ENCODE measurements around the gene STMN3. TPM values are rescaled to one million over a fixed set of nuclear protein-coding genes. Genes with fewer than 3 reads are reported as not detected.

STMN3 gene
- total RNA-seq, 2 donors from 2014 or later: 21.2 to 24.5 TPM

DNA sequence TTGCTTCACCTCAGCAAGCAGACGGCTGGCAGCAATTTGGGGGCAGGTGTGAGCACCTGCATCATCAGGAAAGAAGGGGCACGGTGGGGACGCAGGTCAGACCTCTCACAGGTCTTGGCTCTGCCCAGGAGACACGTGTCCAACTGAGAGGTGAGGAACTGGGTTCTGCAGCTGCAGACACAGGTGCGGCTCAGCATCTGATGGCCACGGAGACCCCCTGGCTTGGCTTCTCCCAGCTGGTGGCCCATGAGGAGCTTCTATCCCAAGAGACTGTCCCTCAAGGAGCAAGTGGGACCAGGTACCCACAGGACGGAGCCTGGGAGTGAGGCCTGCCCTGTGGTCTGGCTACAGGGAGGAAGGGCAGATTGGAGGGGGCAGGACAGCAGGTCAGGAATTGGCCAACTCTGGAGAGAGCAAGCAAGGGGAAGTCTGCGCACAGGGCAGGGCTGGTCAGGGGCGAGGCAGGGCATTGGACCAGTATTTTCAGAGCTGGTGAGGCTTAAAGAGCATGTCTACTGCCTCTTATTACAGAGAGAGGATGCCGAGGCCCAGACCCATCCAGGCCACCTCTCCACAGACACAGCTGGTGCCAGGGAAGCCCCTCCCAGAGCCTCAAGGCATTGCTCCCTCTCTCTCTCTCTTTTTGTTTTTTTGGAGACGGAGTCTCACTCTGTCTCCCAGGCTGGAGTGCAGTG lies 4.2 kb downstream of the STMN3 start:
- H3K27ac ChIP-seq: no peak overlapping the region
- TF ChIP-seq POLR2AphosphoS5 (IDR thresholded peaks at IDR 0.05): no peak
- no peak for TF ChIP-seq CTCF (IDR thresholded peaks at IDR 0.05)
- TF ChIP-seq POLR2A (IDR thresholded peaks at IDR 0.05): no peak
- no peak for DNase-seq (ENCODE audit: low spot score)
- no peak overlapping the region for H3K4me3 ChIP-seq
- H3K36me3 ChIP-seq: no peaks in the 10 kb centered on the region
- peaks cover 3% of the 10 kb centered on the region for H3K4me1 ChIP-seq (replicated peaks)
- intact Hi-C loops (cut with DNase I): loop anchor here (10.0 kb wide), 1 partner anchor 326 kb away; the partner anchor contains the start of gene SAMD10
- WGBS: 79% methylated on average over 11 of the region's 11 CpGs
- H3K9me3 ChIP-seq: no peaks in the 10 kb centered on the region
- no peaks in the 10 kb centered on the region for H3K27me3 ChIP-seq (replicated peaks; ENCODE audit: insufficient read depth)

DNA sequence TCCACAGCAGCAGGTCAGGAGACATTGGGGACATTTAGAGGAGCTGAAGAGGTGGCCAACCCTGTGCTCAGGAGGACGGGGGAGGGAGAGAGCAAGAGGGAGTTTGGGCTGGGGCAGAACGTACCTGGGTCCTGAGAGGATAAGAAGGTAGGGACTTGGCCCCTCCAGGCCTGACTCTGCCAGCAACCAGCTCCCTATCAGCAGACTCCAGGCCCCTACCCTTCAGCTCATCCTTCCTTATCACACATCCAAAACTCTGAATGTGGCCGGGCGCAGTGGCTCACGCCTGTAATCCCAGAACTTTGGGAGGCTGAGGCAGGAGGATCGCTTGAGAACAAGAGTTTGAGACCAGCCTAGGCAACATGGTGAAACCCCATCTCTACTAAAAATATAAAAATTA lies 5.0 kb downstream of the STMN3 start:
- no peaks in the 10 kb centered on the region for H3K27me3 ChIP-seq (replicated peaks; ENCODE audit: insufficient read depth)
- no peak overlapping the region for H3K27ac ChIP-seq
- no peaks in the 10 kb centered on the region for H3K36me3 ChIP-seq
- H3K4me1 ChIP-seq (replicated peaks): no peaks in the 10 kb centered on the region
- WGBS: 93% methylated on average over 6 of the region's 6 CpGs
- H3K4me3 ChIP-seq: no peak overlapping the region
- intact Hi-C loops (cut with DNase I): loop anchor here (10.0 kb wide), 1 partner anchor 327 kb away; the partner anchor contains the start of gene SAMD10
- no peaks in the 10 kb centered on the region for H3K9me3 ChIP-seq
- TF ChIP-seq POLR2A (IDR thresholded peaks at IDR 0.05): no peak
- no peak for TF ChIP-seq CTCF (IDR thresholded peaks at IDR 0.05)
- TF ChIP-seq POLR2AphosphoS5 (IDR thresholded peaks at IDR 0.05): no peak
- no peak for DNase-seq (ENCODE audit: low spot score)

DNA sequence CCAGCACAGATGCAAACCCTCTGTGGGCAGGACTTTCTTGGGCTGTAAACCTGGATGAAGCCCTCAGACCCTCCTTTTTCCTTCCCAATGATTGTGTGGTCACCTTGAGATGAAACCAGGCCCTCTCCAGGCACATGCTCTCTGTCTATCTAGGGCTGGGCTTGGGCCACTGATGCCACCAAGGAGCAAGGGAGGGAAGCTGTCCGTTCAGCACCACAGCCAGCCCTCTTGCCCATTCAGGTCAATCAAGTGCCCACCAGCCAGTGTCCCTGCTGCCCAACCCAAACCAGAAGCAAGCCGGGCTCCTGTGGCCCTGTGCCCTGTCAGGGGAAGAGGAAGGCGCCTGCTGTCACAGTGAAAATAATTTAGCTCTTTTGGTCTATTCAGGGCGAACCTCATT lies 8.0 kb downstream of the STMN3 start:
- TF ChIP-seq POLR2A (IDR thresholded peaks at IDR 0.05) (no peak), CTCF (IDR thresholded peaks at IDR 0.05) (no peak), POLR2AphosphoS5 (IDR thresholded peaks at IDR 0.05) (no peak)
- H3K27ac ChIP-seq: no peak overlapping the region
- H3K4me1 ChIP-seq (replicated peaks): no peaks in the 10 kb centered on the region
- H3K4me3 ChIP-seq: no peak overlapping the region
- WGBS: 95% methylated on average over 4 of the region's 4 CpGs
- no peak for DNase-seq (ENCODE audit: low spot score)
- H3K9me3 ChIP-seq: no peaks in the 10 kb centered on the region
- H3K36me3 ChIP-seq: no peaks in the 10 kb centered on the region
- H3K27me3 ChIP-seq (replicated peaks; ENCODE audit: insufficient read depth): no peaks in the 10 kb centered on the region
- intact Hi-C loops (cut with DNase I): loop anchor here (10.0 kb wide), 1 partner anchor 330 kb away; the partner anchor contains the start of gene SAMD10

GRCh38 chr20:63643946-63644345 lies 9.3 kb downstream of the STMN3 start:
- H3K9me3 ChIP-seq: no peaks in the 10 kb centered on the region
- H3K4me1 ChIP-seq (replicated peaks): no peaks in the 10 kb centered on the region
- WGBS: 91% methylated on average over 15 of the region's 15 CpGs
- TF ChIP-seq POLR2AphosphoS5 (IDR thresholded peaks at IDR 0.05): no peak
- intact Hi-C loops (cut with DNase I): loop anchor here (10.0 kb wide), 1 partner anchor 331 kb away; the partner anchor contains the start of gene SAMD10
- DNase-seq (ENCODE audit: low spot score): no peak
- H3K27me3 ChIP-seq (replicated peaks; ENCODE audit: insufficient read depth): no peaks in the 10 kb centered on the region
- H3K4me3 ChIP-seq: no peak overlapping the region
- no peak overlapping the region for H3K27ac ChIP-seq
- no peaks in the 10 kb centered on the region for H3K36me3 ChIP-seq

- H3K4me3 ChIP-seq: no peak overlapping the region
- H3K9me3 ChIP-seq: no peaks in the 10 kb centered on the region
- H3K36me3 ChIP-seq: no peaks in the 10 kb centered on the region
- no peaks in the 10 kb centered on the region for H3K27me3 ChIP-seq (replicated peaks; ENCODE audit: insufficient read depth)
- no peak overlapping the region for H3K27ac ChIP-seq
- TF ChIP-seq CTCF (IDR thresholded peaks at IDR 0.05): no peak
- TF ChIP-seq POLR2A (IDR thresholded peaks at IDR 0.05): no peak
- TF ChIP-seq POLR2AphosphoS5 (IDR thresholded peaks at IDR 0.05): no peak
- intact Hi-C loops (cut with DNase I): loop anchor here (10.0 kb wide), 1 partner anchor 331 kb away; the partner anchor contains the start of gene SAMD10
- WGBS: 91% methylated on average over 10 of the region's 10 CpGs
- no peak for DNase-seq (ENCODE audit: low spot score)
- H3K4me1 ChIP-seq (replicated peaks): no peaks in the 10 kb centered on the region
Measured at GRCh38 chr20:63643499-63643898, 9.7 kb downstream of the STMN3 start.
